ENCODE data around the gene AUTS2.

DNA sequence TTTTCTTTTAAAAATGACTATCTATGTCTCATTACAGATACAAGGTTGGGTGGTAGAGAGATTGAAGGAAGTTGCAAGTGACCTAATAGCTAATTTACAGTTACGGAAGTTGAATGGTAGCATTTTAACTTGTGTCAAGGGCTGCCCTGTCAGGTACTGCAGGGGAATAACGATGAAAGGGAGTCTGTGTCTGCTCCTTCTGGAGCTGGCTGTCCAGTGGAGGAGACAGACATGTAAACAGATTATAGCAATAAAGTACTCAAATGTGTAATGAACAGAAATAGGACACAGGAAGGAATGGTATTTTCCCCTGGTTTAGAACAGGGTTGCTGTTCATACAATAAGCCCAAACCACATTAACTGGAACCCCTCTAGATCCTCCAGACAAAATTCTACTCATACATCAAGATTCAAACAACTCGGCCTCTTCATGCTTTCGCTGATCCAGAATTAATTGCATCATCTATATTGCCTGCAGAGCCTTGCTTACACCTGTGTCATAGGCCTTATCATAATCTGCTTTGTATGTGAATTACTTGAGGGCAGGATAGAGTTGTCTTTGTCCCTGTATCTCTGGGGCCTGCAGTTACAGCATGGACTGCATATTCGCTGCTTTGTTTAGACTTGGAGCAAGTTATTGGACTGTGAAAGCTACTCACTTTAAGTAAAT is 42.8 kb downstream of the AUTS2 start:
- TF ChIP-seq POLR2A (IDR thresholded peaks at IDR 0.05) = no peak
- TF ChIP-seq, protein P1, sequence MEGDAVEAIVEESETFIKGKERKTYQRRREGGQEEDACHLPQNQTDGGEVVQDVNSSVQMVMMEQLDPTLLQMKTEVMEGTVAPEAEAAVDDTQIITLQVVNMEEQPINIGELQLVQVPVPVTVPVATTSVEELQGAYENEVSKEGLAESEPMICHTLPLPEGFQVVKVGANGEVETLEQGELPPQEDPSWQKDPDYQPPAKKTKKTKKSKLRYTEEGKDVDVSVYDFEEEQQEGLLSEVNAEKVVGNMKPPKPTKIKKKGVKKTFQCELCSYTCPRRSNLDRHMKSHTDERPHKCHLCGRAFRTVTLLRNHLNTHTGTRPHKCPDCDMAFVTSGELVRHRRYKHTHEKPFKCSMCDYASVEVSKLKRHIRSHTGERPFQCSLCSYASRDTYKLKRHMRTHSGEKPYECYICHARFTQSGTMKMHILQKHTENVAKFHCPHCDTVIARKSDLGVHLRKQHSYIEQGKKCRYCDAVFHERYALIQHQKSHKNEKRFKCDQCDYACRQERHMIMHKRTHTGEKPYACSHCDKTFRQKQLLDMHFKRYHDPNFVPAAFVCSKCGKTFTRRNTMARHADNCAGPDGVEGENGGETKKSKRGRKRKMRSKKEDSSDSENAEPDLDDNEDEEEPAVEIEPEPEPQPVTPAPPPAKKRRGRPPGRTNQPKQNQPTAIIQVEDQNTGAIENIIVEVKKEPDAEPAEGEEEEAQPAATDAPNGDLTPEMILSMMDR (IDR thresholded peaks at IDR 0.05) = no peak
